Embryonic facial prominence (tissue), 1 donor: ENCODE results near the gene TEC.

Experiments
- DNase-seq: peaks from one replicate; pipeline ENCODE4 v3.0.0-alpha.2; 2016; ENCODE audit errors: extremely low spot score

Gene TEC

GRCh38 chr4:48126621-48127020, 143.0 kb downstream of the TEC start:
- no peak for DNase-seq

- no peak for DNase-seq
These were observed 144.8 kb downstream of the TEC start for GRCh38 chr4:48124870-48125269.

GRCh38 chr4:48122756-48123155, 146.9 kb downstream of the TEC start:
- no peak for DNase-seq

GRCh38 chr4:48121180-48121579, 148.5 kb downstream of the TEC start:
- DNase-seq: no peak

GRCh38 chr4:48120132-48120531, 149.5 kb downstream of the TEC start:
- no peak for DNase-seq

GRCh38 chr4:48119646-48120045, 150.0 kb downstream of the TEC start:
- no peak for DNase-seq

GRCh38 chr4:48118081-48118480, 151.6 kb downstream of the TEC start:
- DNase-seq: no peak

GRCh38 chr4:48116582-48116981, 153.1 kb downstream of the TEC start:
- no peak for DNase-seq

- DNase-seq: no peak
These were observed 155.2 kb downstream of the TEC start for GRCh38 chr4:48114412-48114811.

GRCh38 chr4:48112017-48112667, 157.5 kb downstream of the TEC start:
- no peak for DNase-seq

- DNase-seq: no peak
These were observed 159.1 kb downstream of the TEC start for GRCh38 chr4:48110452-48110978.

- no peak for DNase-seq
These were observed 160.0 kb downstream of the TEC start for GRCh38 chr4:48109413-48110263.

GRCh38 chr4:48108309-48109073, 161.1 kb downstream of the TEC start:
- no peak for DNase-seq

- no peak for DNase-seq
These were observed 164.4 kb downstream of the TEC start for GRCh38 chr4:48105230-48105629.

GRCh38 chr4:48103483-48104139, 166.0 kb downstream of the TEC start:
- no peak for DNase-seq

- DNase-seq: no peak
These were observed 167.3 kb downstream of the TEC start for GRCh38 chr4:48102303-48102702.

GRCh38 chr4:48100256-48100655, 169.4 kb downstream of the TEC start:
- no peak for DNase-seq

GRCh38 chr4:48095441-48095840, 174.2 kb downstream of the TEC start:
- no peak for DNase-seq

- no peak for DNase-seq
These were observed 175.6 kb downstream of the TEC start for GRCh38 chr4:48093991-48094416.

GRCh38 chr4:48090621-48091020, 179.0 kb downstream of the TEC start:
- no peak for DNase-seq

GRCh38 chr4:48085821-48086589, 183.6 kb downstream of the TEC start:
- DNase-seq: no peak
